ENCODE data around the gene AFMID.

AFMID gene

DNA sequence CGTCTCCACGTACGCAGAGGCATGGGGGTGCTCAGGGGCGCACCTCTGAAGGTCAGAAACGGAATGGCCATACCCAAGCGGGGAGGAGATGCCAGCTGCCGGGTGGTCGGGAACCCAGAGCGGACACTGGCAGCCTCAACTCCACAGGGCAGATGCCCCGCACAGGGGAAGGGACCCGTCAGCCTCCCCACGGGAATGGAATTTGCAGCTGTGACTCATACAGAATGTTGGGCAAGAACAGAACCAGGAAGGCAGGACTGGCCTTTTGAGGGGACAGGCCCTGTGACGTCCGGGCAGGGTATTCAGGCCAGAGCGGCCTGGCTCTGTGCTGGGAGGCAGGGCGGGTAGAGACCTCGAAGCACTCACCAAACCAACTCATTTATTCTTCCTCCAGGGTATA, 7.8 kb upstream of the AFMID start:
- DNase-seq (ENCODE audit: low read depth) = peak; percentile 58
- TF ChIP-seq, protein P1, sequence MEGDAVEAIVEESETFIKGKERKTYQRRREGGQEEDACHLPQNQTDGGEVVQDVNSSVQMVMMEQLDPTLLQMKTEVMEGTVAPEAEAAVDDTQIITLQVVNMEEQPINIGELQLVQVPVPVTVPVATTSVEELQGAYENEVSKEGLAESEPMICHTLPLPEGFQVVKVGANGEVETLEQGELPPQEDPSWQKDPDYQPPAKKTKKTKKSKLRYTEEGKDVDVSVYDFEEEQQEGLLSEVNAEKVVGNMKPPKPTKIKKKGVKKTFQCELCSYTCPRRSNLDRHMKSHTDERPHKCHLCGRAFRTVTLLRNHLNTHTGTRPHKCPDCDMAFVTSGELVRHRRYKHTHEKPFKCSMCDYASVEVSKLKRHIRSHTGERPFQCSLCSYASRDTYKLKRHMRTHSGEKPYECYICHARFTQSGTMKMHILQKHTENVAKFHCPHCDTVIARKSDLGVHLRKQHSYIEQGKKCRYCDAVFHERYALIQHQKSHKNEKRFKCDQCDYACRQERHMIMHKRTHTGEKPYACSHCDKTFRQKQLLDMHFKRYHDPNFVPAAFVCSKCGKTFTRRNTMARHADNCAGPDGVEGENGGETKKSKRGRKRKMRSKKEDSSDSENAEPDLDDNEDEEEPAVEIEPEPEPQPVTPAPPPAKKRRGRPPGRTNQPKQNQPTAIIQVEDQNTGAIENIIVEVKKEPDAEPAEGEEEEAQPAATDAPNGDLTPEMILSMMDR (conservative IDR thresholded peaks at IDR 0.05; ENCODE audit: low read length) = no peak
- no peak overlapping the region for H3K4me3 ChIP-seq (ENCODE audit: low read length)

DNA sequence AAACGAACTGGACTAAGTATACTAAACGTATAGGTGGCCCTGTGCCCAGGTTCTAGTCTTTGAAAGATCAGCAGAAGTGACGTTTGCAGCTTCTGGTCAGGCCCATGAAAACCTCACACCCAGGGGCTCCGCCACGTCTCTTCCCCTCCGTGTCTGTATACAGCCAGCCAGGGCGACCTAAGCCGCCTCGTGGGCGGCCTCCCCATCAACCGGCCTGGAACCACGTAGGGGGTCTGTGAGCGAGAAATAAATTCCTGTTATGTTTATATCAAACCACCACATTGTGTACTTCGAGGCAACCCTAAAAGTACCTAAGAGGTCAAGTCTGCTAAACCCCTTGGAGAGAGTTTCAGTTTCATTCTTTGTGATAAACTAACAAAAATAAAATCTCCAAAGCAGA, 7.1 kb upstream of the AFMID start:
- TF ChIP-seq, protein P1 (conservative IDR thresholded peaks at IDR 0.05; ENCODE audit: low read length) = no peak
- DNase-seq (ENCODE audit: low read depth) = no peak
- H3K4me3 ChIP-seq (ENCODE audit: low read length) = no peak overlapping the region

DNA sequence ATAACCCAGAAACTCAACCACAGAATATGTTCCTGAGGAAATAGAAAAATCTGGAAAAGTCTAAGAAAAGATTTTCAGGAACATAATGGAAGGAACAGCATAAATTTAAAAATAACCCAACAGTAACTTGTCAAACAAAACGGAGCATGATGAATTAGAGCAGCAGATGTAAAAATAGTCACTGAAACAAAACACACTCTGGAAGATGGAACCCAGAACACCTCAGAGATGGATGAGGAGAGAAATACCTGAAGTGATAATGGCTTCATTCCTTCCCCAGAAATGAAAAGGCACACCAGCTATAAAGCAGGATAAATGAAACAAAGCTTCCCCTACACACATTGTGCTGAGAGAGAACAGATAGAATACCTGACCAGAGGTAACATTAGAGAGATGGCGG, 6.7 kb upstream of the AFMID start:
- TF ChIP-seq, protein P1 (conservative IDR thresholded peaks at IDR 0.05; ENCODE audit: low read length) = no peak
- DNase-seq (ENCODE audit: low read depth) = no peak
- H3K4me3 ChIP-seq (ENCODE audit: low read length) = no peak overlapping the region

DNA sequence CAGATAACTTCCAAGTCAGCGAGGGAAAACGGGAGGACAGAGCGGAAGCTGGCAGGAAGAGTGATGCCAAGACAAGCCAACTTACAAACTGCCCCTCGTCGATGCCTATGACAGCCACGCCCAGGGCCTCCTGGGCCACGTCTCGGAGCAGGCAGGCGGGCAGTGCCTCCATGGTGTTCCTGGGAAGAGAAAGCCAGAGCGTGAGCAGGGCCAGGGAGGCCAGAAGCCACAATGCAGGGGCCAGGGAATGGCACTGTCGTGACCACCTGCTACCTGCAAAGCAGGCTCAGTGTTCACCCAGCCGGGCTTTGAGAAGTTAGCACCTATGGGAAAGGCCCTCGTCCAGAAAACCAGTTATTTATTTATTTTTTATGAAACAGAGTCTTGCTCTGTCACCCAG, 4.7 kb upstream of the AFMID start:
- H3K4me3 ChIP-seq (ENCODE audit: low read length) = no peak overlapping the region
- no peak for DNase-seq (ENCODE audit: low read depth)
- TF ChIP-seq, protein P1 (conservative IDR thresholded peaks at IDR 0.05; ENCODE audit: low read length) = no peak

DNA sequence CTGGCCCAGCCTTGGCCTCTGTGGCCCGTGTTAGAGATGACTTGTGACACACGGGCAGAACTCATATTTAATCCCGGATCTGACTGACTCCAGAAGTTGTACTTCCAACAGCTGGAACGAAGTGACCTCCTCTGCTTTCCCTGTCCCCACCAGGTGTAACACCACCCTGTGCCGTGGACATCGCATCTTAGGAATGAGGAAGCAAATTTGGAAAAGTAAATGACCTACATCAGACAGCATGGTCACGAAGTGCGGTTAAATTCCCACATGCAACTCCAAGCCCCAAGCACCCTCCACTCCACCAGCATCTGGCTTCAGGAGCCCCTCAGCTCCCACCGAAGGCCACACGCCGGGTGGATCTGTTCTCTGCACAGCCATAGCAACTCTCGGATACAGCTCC, 3.2 kb upstream of the AFMID start:
- DNase-seq (ENCODE audit: low read depth) = no peak
- H3K4me3 ChIP-seq (ENCODE audit: low read length) = no peak overlapping the region
- TF ChIP-seq, protein P1 (conservative IDR thresholded peaks at IDR 0.05; ENCODE audit: low read length) = no peak

DNA sequence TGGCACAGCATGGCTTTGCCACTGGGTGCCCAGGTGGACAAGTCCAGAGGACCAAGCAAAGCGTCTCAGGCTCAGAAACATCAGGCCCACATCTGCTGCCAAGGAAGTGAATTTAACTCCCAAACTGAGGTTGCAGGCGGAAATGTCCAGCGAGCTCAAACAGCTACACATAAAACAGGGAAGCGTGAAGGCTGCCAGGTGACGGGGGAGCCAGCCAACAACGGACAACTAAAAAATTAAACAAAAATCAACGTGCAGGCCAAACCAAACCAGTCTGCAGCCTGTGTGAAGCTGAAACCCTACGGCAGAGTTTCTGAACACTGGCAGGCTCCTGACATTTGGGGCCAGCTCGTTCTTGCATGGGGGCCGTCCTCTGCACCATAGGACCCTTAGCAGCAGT, 2.8 kb upstream of the AFMID start:
- TF ChIP-seq, protein P1 (conservative IDR thresholded peaks at IDR 0.05; ENCODE audit: low read length) = no peak
- DNase-seq (ENCODE audit: low read depth) = no peak
- H3K4me3 ChIP-seq (ENCODE audit: low read length) = no peak overlapping the region

DNA sequence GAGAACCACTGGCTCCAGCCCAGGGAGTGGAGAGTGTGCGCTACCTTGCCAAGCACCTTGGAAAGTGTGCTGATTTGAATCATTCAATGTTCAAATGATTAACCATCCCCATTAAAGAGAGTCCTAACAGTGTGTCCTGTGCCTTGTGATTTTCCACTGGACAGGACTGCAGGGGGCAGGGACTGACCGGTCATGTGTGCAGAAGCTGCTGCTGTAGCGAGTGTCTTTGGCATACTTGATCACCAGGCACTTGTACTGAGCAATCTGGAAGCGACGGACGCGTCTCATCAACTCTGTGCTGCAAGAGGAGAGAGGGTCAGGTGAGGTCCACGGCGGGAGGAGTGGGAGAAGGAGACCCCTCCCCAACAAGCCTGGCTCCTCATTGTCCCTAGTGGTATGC, 2.3 kb upstream of the AFMID start:
- TF ChIP-seq, protein P1 (conservative IDR thresholded peaks at IDR 0.05; ENCODE audit: low read length) = no peak
- no peak for DNase-seq (ENCODE audit: low read depth)
- no peak overlapping the region for H3K4me3 ChIP-seq (ENCODE audit: low read length)
